K562 (cell line): Measurements from ENCODE around the gene ROPN1L. TPM values are rescaled to one million over a fixed set of nuclear protein-coding genes. Genes with fewer than 3 reads are reported as not detected.

Experiments used
- CBX1 ChIP-seq: sonication (generic); IDR thresholded peaks from 2 replicates; pipeline ENCODE4 v1.6.1; 2016; ENCODE audit warnings: antibody characterized with exemption, low read depth, mild to moderate bottlenecking
- CCNT2 ChIP-seq: IDR thresholded peaks from 2 replicates; pipeline ENCODE4 v1.6.1; 2011; ENCODE audit warnings: borderline replicate concordance, low read depth, mild to moderate bottlenecking, moderate library complexity, mixed read lengths, low read length; ENCODE audit not compliant: insufficient read length; ENCODE audit errors: extremely low read depth
- CREM ChIP-seq: IDR thresholded peaks from 2 replicates; pipeline ENCODE4 v1.6.1; 2014; ENCODE audit warnings: antibody characterized with exemption, low read depth
- FIP1L1 ChIP-seq: fragments of 200-400 bp; formaldehyde crosslinking; IDR thresholded peaks from 2 replicates; pipeline ENCODE4 v1.6.1; 2018; ENCODE audit warnings: mild to moderate bottlenecking, low read depth, low read length; ENCODE audit not compliant: poor library complexity, severe bottlenecking
- HNRNPH1 ChIP-seq: fragments of 200-400 bp; formaldehyde crosslinking; optimal IDR thresholded peaks from 2 replicates; pipeline ENCODE3; 2017; ENCODE audit warnings: low read depth, mild to moderate bottlenecking, low read length, moderate library complexity
- JUNB ChIP-seq: fragments of 450-650 bp; formaldehyde crosslinking; conservative IDR thresholded peaks from 2 replicates; pipeline ENCODE4 v1.4.0; 2020; ENCODE audit warnings: mild to moderate bottlenecking
- LARP7 ChIP-seq: fragments of 450-650 bp; IDR thresholded peaks from 2 replicates; pipeline ENCODE4 v1.6.1; 2016
- MXI1 ChIP-seq: IDR thresholded peaks from 2 replicates; pipeline ENCODE4 v1.6.1; 2011; ENCODE audit warnings: low read depth, mild to moderate bottlenecking, improper control_type of control experiment, low read length
- NBN ChIP-seq: fragments of 450-650 bp; IDR thresholded peaks from 2 replicates; pipeline ENCODE4 v1.6.1; 2016; ENCODE audit warnings: low read depth, mild to moderate bottlenecking
- PHB ChIP-seq: fragments of 250-450 bp; sonication (Bioruptor Pico); IDR thresholded peaks from 2 replicates; pipeline ENCODE4 v1.5.0; 2021
- PHTF2 ChIP-seq: fragments of 250-450 bp; sonication (Bioruptor Pico); IDR thresholded peaks from 2 replicates; pipeline ENCODE4 v1.5.0; 2021; ENCODE audit warnings: mild to moderate bottlenecking
- PML ChIP-seq: IDR thresholded peaks from 2 replicates; pipeline ENCODE4 v1.6.1; 2012; ENCODE audit warnings: low read length, inconsistent platforms
- POLR2H ChIP-seq: IDR thresholded peaks from 2 replicates; pipeline ENCODE4 v1.6.1; 2016; ENCODE audit warnings: missing genetic modification characterization, low read depth, mild to moderate bottlenecking, control low read depth, missing compliant biosample characterization, moderate library complexity
- SNRNP70 ChIP-seq: fragments of 200-400 bp; formaldehyde crosslinking; optimal IDR thresholded peaks from 2 replicates; pipeline ENCODE3; 2017; ENCODE audit warnings: low read depth, low read length
- SPI1 ChIP-seq: IDR thresholded peaks from 2 replicates; pipeline ENCODE4 v1.6.1; 2011; ENCODE audit warnings: low read depth, low read length, control low read depth, borderline replicate concordance
- TCF3 ChIP-seq: sonication (generic); formaldehyde crosslinking; IDR thresholded peaks from 2 replicates; pipeline ENCODE4 v1.4.0; 2020; ENCODE audit warnings: mild to moderate bottlenecking, missing genetic modification reagents
- ZC3H8 ChIP-seq: fragments of 450-650 bp; IDR thresholded peaks from 2 replicates; pipeline ENCODE4 v1.6.1; 2017
- ZFX ChIP-seq: sonication (generic); formaldehyde crosslinking; IDR thresholded peaks from 2 replicates; pipeline ENCODE4 v1.8.0; 2022; ENCODE audit warnings: mild to moderate bottlenecking, missing genetic modification reagents, moderate library complexity
- ZNF124 ChIP-seq: sonication (generic); formaldehyde crosslinking; IDR thresholded peaks from 2 replicates; pipeline ENCODE4 v1.8.1; 2022; ENCODE audit warnings: missing genetic modification reagents
- ZNF146 ChIP-seq: IDR thresholded peaks from one replicate; pipeline ENCODE4 v1.6.1; 2018; ENCODE audit warnings: missing compliant biosample characterization; ENCODE audit not compliant: unreplicated experiment
- ZNF551 ChIP-seq: fragments of 250-450 bp; sonication (Bioruptor Pico); IDR thresholded peaks from 2 replicates; pipeline ENCODE4 v1.5.0; 2021; ENCODE audit warnings: mild to moderate bottlenecking, moderate library complexity
- ZNF57 ChIP-seq: fragments of 450-650 bp; formaldehyde crosslinking; IDR thresholded peaks from 2 replicates; pipeline ENCODE4 v1.4.0; 2020; ENCODE audit warnings: mild to moderate bottlenecking, moderate library complexity
- ZNF589 ChIP-seq: fragments of 200-800 bp; sonication (Bioruptor generic); IDR thresholded peaks from 2 replicates; pipeline ENCODE4 v1.6.1; 2016; ENCODE audit warnings: low read depth, missing genetic modification characterization, missing compliant biosample characterization
- ZNF695 ChIP-seq: fragments of 450-650 bp; formaldehyde crosslinking; IDR thresholded peaks from 2 replicates; pipeline ENCODE4 v1.4.0; 2020; ENCODE audit warnings: mild to moderate bottlenecking, moderate library complexity
- ZNF764 ChIP-seq: fragments of 250-450 bp; sonication (Bioruptor Pico); IDR thresholded peaks from 2 replicates; pipeline ENCODE4 v1.4.0; 2020; ENCODE audit warnings: low read depth, mild to moderate bottlenecking, moderate library complexity
- polyA plus RNA-seq, 8 experiments: library from polyadenylated mRNA; depleted of rRNA in 4 of 8; stranded (reverse) in 5 of 8; unstranded in 3 of 8; fragments of >200 nt; fragmentation: Nextera tagmentation in 2 of 8; fragmentation: Illumina TruSeq in 1 of 8; extraction: Ambion mirVana in 2 of 8; extraction: Trizol in 1 of 8; gene quantifications; 2 replicates each; pipeline versions ENCODE4 v1.2.1 to v1.2.3, GENCODE V29; 2011 to 2014; ENCODE audit warnings: inconsistent platforms in 1 of 8, missing spikeins in 1 of 8
- total RNA-seq, 7 experiments: library from RNA; depleted of rRNA in 6 of 7; stranded (reverse); fragments of >200 nt in 6 of 7; fragmentation: Illumina TruSeq in 2 of 7; extraction: Trizol in 2 of 7; gene quantifications; 2 replicates each; pipeline versions ENCODE4 v1.2.1 to v1.2.3, GENCODE V29; 2011 to 2021; ENCODE audit warnings: low replicate concordance in 1 of 7
- TF ChIP-seq, protein P1 (sequence below): sonication (generic); formaldehyde crosslinking; IDR thresholded peaks from 2 replicates; pipeline ENCODE4 v1.8.1; 2023; ENCODE audit warnings: mild to moderate bottlenecking, missing genetic modification reagents

The ROPN1L gene
- total and polyA plus RNA-seq, 9 of the 15 experiments (the other 6 are each of a cell fraction or from before 2014, with no cell fraction given): 0.04 to 0.85 (median 0.24) TPM; not detected in 3

DNA sequence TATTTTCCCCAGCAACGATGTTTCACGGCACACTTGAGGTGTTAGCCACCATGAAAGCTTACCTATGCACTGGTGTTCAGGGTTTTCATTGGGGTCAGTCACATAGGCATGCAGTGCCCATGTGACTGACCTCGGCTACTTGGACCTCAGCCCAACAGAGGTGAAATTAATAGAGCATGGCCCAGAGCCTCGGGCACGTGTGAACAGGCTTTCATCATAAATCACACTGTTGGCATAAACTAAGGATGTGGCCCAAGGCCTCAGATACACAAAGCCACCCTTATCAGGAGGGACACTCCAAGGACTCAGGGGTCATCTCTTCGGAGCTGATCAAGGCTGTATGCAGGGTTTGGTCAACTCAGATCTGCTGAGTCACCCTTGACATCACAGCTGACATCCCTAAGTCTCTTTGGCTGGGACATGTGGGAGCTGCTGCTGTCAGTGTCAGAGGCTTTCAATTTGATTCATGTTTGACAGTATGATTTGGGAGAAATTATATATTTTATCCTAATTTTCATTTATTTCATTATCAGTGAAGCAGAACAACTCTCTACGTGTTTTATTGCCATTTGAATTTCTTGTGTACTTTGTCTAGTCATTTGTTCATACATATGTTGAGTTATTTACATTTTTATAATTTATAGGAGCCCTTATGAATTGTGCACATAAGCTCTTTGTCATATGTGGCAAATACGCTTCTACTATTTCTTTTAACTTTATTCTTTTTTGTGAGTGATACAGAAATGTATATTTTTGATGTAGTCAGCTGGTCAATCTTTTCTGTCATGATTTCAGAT, 62.5 kb downstream of the ROPN1L start (continued):
- TF ChIP-seq, protein P1, sequence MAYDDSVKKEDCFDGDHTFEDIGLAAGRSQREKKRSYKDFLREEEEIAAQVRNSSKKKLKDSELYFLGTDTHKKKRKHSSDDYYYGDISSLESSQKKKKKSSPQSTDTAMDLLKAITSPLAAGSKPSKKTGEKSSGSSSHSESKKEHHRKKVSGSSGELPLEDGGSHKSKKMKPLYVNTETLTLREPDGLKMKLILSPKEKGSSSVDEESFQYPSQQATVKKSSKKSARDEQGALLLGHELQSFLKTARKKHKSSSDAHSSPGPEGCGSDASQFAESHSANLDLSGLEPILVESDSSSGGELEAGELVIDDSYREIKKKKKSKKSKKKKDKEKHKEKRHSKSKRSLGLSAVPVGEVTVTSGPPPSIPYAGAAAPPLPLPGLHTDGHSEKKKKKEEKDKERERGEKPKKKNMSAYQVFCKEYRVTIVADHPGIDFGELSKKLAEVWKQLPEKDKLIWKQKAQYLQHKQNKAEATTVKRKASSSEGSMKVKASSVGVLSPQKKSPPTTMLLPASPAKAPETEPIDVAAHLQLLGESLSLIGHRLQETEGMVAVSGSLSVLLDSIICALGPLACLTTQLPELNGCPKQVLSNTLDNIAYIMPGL: no peak
- TF ChIP-seq FIP1L1 (no peak), SPI1 (no peak), PHB (no peak), ZFX (CRISPR knock-in tag) (peak; percentile 84), ZNF695 (CRISPR knock-in tag) (no peak; the same call in 1 of the 2 replicates), JUNB (peak; percentile 52; the same call in 1 of the 2 replicates), ZNF589 (peak; percentile 94), ZNF551 (CRISPR knock-in tag) (no peak), NBN (peak; percentile 82; the same call in 1 of the 2 replicates), TCF3 (CRISPR knock-in tag) (peak; percentile 86), LARP7 (no peak), PML (peak; percentile 50; the same call in 1 of the 2 replicates), CBX1 (no peak), SNRNP70 (no peak), ZNF764 (no peak), HNRNPH1 (no peak), ZC3H8 (no peak), MXI1 (peak; percentile 93), ZNF124 (CRISPR knock-in tag) (no peak), CREM (peak; percentile 93), CCNT2 (peak; percentile 75), POLR2H (no peak), ZNF57 (CRISPR knock-in tag) (no peak), ZNF146 (CRISPR knock-in tag) (no peak), PHTF2 (CRISPR knock-in tag) (no peak)
